ENCODE data around the gene RASSF1.

Gene RASSF1

GRCh38 chr3:50341996-50342650, 1.5 kb upstream of the RASSF1 start:
- no peak for DNase-seq

- DNase-seq, result no peak
Measured at GRCh38 chr3:50341537-50341936, 901 bp upstream of the RASSF1 start.

- DNase-seq, result no peak
Measured at GRCh38 chr3:50340147-50340447, 539 bp downstream of the RASSF1 start.

- no peak for DNase-seq
Measured at GRCh38 chr3:50339485-50340146, 1.0 kb downstream of the RASSF1 start.

- no peak for DNase-seq
Measured at GRCh38 chr3:50338965-50339364, 1.7 kb downstream of the RASSF1 start.

GRCh38 chr3:50337175-50337861, 3.3 kb downstream of the RASSF1 start:
- peak; percentile 95 for DNase-seq

- DNase-seq, result no peak
Measured at GRCh38 chr3:50336452-50337174, 4.0 kb downstream of the RASSF1 start.

- DNase-seq, result no peak
Measured at GRCh38 chr3:50334339-50335075, 6.1 kb downstream of the RASSF1 start.

GRCh38 chr3:50333744-50334328, 6.8 kb downstream of the RASSF1 start:
- DNase-seq, result no peak

GRCh38 chr3:50331364-50331907, 9.2 kb downstream of the RASSF1 start:
- no peak for DNase-seq

GRCh38 chr3:50330330-50330729, 10.3 kb downstream of the RASSF1 start:
- no peak for DNase-seq

- DNase-seq, result peak; percentile 95
Measured at GRCh38 chr3:50327943-50328691, 12.5 kb downstream of the RASSF1 start, which contains the start of gene TUSC2. TUSC2 (minus strand) TSS chr3:50328223; CDS start chr3:50328099, 124 bp downstream.

GRCh38 chr3:50327129-50327528, 13.5 kb downstream of the RASSF1 start:
- DNase-seq, result no peak

GRCh38 chr3:50326182-50326541, 14.5 kb downstream of the RASSF1 start:
- DNase-seq, result no peak

- DNase-seq, result no peak
Measured at GRCh38 chr3:50325497-50326181, 15.0 kb downstream of the RASSF1 start.

- no peak for DNase-seq
Measured at GRCh38 chr3:50325113-50325480, 15.5 kb downstream of the RASSF1 start.

GRCh38 chr3:50324351-50325112, 16.1 kb downstream of the RASSF1 start:
- peak; percentile 70 for DNase-seq

- no peak for DNase-seq
Measured at GRCh38 chr3:50323614-50324199, 16.9 kb downstream of the RASSF1 start.

GRCh38 chr3:50323092-50323600, 17.5 kb downstream of the RASSF1 start:
- DNase-seq, result no peak
